Caco-2 (cell line): ENCODE measurements around the gene ZNF207. TPM values are rescaled to one million over a fixed set of nuclear protein-coding genes. Genes with fewer than 3 reads are reported as not detected.

Experiments
- BruUV-seq: library from RNA; stranded (reverse); fragments of 400-500 nt; replicated peaks from 2 replicates; lab custom pipeline; 2021; lab: Mats Ljungman, UMichigan
- CTCF ChIA-PET: fragments of 300-600 bp; sonication (Branson Sonifier 250); formaldehyde crosslinking; loops from one replicate; lab custom pipeline; 2022; ENCODE audit warnings: antibody characterized with exemption; lab: Charles Lee
- POLR2A ChIA-PET: fragments of 300-600 bp; sonication (Branson Sonifier 250); formaldehyde crosslinking; loops from one replicate; lab custom pipeline; 2022; ENCODE audit warnings: antibody characterized with exemption; lab: Charles Lee
- DNase-seq, 2 experiments: peaks; one replicate each; pipeline versions ENCODE4 v3.0.0 to v3.0.0-alpha.2; 2020 to 2022
- H3K27me3 ChIP-seq: replicated peaks from 2 replicates; pipeline ENCODE4 v1.6.0; 2011; ENCODE audit warnings: low read length; ENCODE audit not compliant: control insufficient read depth, insufficient read depth
- H3K36me3 ChIP-seq: 2 replicates; pipeline ENCODE4 v1.5.1; 2011; ENCODE audit warnings: low read length; ENCODE audit not compliant: control insufficient read depth, insufficient read depth
- H3K4me1 ChIP-seq: fragments of 250-450 bp; sonication (Bioruptor Pico); 2 replicates; pipeline ENCODE4 v1.5.1; 2020; ENCODE audit warnings: mild to moderate bottlenecking
- H3K4me3 ChIP-seq: 2 replicates; pipeline ENCODE4 v1.5.1; 2011; ENCODE audit warnings: low read depth, mild to moderate bottlenecking, control low read depth, low read length
- H3K9me3 ChIP-seq: fragments of 250-450 bp; sonication (Bioruptor Pico); 2 replicates; pipeline ENCODE4 v1.5.1; 2020; ENCODE audit warnings: mild to moderate bottlenecking, moderate library complexity
- H3K27ac Mint-ChIP-seq: one replicate; pipeline ENCODE4 v1.8.0; 2022; ENCODE audit warnings: mixed read lengths; ENCODE audit not compliant: unreplicated experiment
- H3K27me3 Mint-ChIP-seq: one replicate; pipeline ENCODE4 v1.8.0; 2022; ENCODE audit warnings: mixed read lengths; ENCODE audit not compliant: insufficient read depth, unreplicated experiment
- H3K36me3 Mint-ChIP-seq: one replicate; pipeline ENCODE4 v1.8.0; 2022; ENCODE audit warnings: mild to moderate bottlenecking, mixed read lengths; ENCODE audit not compliant: insufficient read depth, unreplicated experiment
- H3K4me1 Mint-ChIP-seq: one replicate; pipeline ENCODE4 v1.8.0; 2022; ENCODE audit warnings: low read depth, mixed read lengths; ENCODE audit not compliant: unreplicated experiment
- H3K4me3 Mint-ChIP-seq: one replicate; pipeline ENCODE4 v1.8.0; 2022; ENCODE audit warnings: mild to moderate bottlenecking, moderate library complexity, mixed read lengths; ENCODE audit not compliant: unreplicated experiment
- H3K9me3 Mint-ChIP-seq: one replicate; pipeline ENCODE4 v1.8.0; 2022; ENCODE audit warnings: mixed read lengths; ENCODE audit not compliant: unreplicated experiment
- CTCF ChIP-seq, 2 experiments: fragments of 200-600 bp in 1 of 2; IDR thresholded peaks; 1 replicate in 1 of 2; 2 replicates in 1 of 2; pipeline versions ENCODE4 v1.5.1 to v1.8.0; 2011 to 2022; ENCODE audit warnings: antibody characterized with exemption in 1 of 2, control low read depth in 1 of 2, inconsistent platforms in 1 of 2, low read depth in 1 of 2, low read length in 1 of 2, mild to moderate bottlenecking in 1 of 2, moderate library complexity in 1 of 2; ENCODE audit not compliant: insufficient read depth in 1 of 2, severe bottlenecking in 1 of 2, unreplicated experiment in 1 of 2
- intact Hi-C: fragments of 100-400 bp; cut with micrococcal nuclease; formaldehyde crosslinking; loops from one replicate; pipeline ENCODE4 v1.10.0; 2022; ENCODE audit not compliant: unreplicated experiment
- total RNA-seq: library from RNA; stranded (reverse); gene quantifications from 2 replicates; pipeline ENCODE4 v1.2.3, GENCODE V29; 2022

ZNF207 gene
- total RNA-seq, 1 experiment from 2014 or later: 211 TPM

GRCh38 chr17:32357615-32358014, 7.7 kb downstream of the ZNF207 start:
- Mint-ChIP-seq H3K4me1 (peaks cover 8% of the 10 kb centered on the region), H3K9me3 (no peaks in the 10 kb centered on the region), H3K27me3 (no peaks in the 10 kb centered on the region), H3K4me3 (no peak overlapping the region), H3K27ac (no peak overlapping the region), H3K36me3 (peaks cover 97% of the 10 kb centered on the region)
- CTCF ChIA-PET: no interaction called here
- Histone ChIP-seq H3K9me3 (no peaks in the 10 kb centered on the region), H3K4me1 (peaks cover 21% of the 10 kb centered on the region), H3K27me3 (no peaks in the 10 kb centered on the region), H3K4me3 (no peak overlapping the region), H3K36me3 (peaks cover 5% of the 10 kb centered on the region)
- no peak for TF ChIP-seq CTCF (IDR thresholded peaks at IDR 0.05; ENCODE audit: insufficient read depth in 1 of 2, low read depth in 1 of 2, low read length in 1 of 2, severe bottlenecking in 1 of 2, unreplicated experiment in 1 of 2)
- DNase-seq: no peak
- BruUV-seq: no TSS peak
- intact Hi-C loops: no loop called here
- POLR2A ChIA-PET: no interaction called here

GRCh38 chr17:32361270-32361669, 11.3 kb downstream of the ZNF207 start:
- ChIA-PET CTCF (no interaction called here), POLR2A (interaction anchor here (0.7 kb wide), 1 partner anchor 83 kb away, joined by 9 read pairs; the partner anchor contains the start of gene PSMD11)
- DNase-seq: no peak
- Mint-ChIP-seq H3K4me1 (no peaks in the 10 kb centered on the region), H3K9me3 (no peaks in the 10 kb centered on the region), H3K4me3 (no peak overlapping the region), H3K27ac (no peak overlapping the region), H3K27me3 (no peaks in the 10 kb centered on the region), H3K36me3 (peaks cover 100% of the 10 kb centered on the region)
- H3K9me3 ChIP-seq: no peaks in the 10 kb centered on the region
- peaks cover 2% of the 10 kb centered on the region; the same call in 1 of the 2 replicates for H3K4me1 ChIP-seq
- no peak overlapping the region for H3K4me3 ChIP-seq
- no peak for TF ChIP-seq CTCF (IDR thresholded peaks at IDR 0.05; ENCODE audit: insufficient read depth in 1 of 2, low read depth in 1 of 2, low read length in 1 of 2, severe bottlenecking in 1 of 2, unreplicated experiment in 1 of 2)
- BruUV-seq: no TSS peak
- intact Hi-C loops: no loop called here
- no peaks in the 10 kb centered on the region for H3K27me3 ChIP-seq
- peaks cover 1% of the 10 kb centered on the region for H3K36me3 ChIP-seq

- ChIA-PET POLR2A (no interaction called here), CTCF (no interaction called here)
- no peak overlapping the region for H3K4me3 Mint-ChIP-seq
- TF ChIP-seq CTCF (IDR thresholded peaks at IDR 0.05; ENCODE audit: insufficient read depth in 1 of 2, low read depth in 1 of 2, low read length in 1 of 2, severe bottlenecking in 1 of 2, unreplicated experiment in 1 of 2): no peak
- H3K27me3 Mint-ChIP-seq: no peaks in the 10 kb centered on the region
- Histone ChIP-seq H3K27me3 (no peaks in the 10 kb centered on the region), H3K9me3 (no peaks in the 10 kb centered on the region), H3K4me1 (peaks cover under 1% of the 10 kb centered on the region; the same call in 1 of the 2 replicates), H3K4me3 (no peak overlapping the region), H3K36me3 (peaks cover 3% of the 10 kb centered on the region)
- no TSS peak for BruUV-seq
- no peaks in the 10 kb centered on the region for H3K9me3 Mint-ChIP-seq
- H3K27ac Mint-ChIP-seq: no peak overlapping the region
- intact Hi-C loops: no loop called here
- H3K36me3 Mint-ChIP-seq: peaks cover 99% of the 10 kb centered on the region
- no peak for DNase-seq
- no peaks in the 10 kb centered on the region for H3K4me1 Mint-ChIP-seq
Measured at GRCh38 chr17:32370426-32370825, 20.5 kb downstream of the ZNF207 start.
